RWPE2 (cell line): ENCODE data around the gene COX19.

Experiments
- ATAC-seq: fragments of 200-7000 bp; cut with Tn5 transposase; 3 replicates; pipeline ENCODE4 v1.9.1; 2021; ENCODE audit warnings: low read depth
- DNase-seq: peaks from one replicate; pipeline ENCODE4 v3.0.0-alpha.2; 2020; ENCODE audit warnings: low spot score
- H3K27ac ChIP-seq: fragments of 450-650 bp; 2 replicates; pipeline ENCODE4 v1.5.1; 2017; ENCODE audit warnings: mild to moderate bottlenecking; ENCODE audit not compliant: poor library complexity, severe bottlenecking
- H3K27me3 ChIP-seq: fragments of 250-450 bp; sonication (Bioruptor Pico); 2 replicates; pipeline ENCODE4 v1.5.1; 2021; ENCODE audit warnings: mild to moderate bottlenecking, moderate library complexity; ENCODE audit not compliant: insufficient read depth, poor library complexity, severe bottlenecking
- H3K36me3 ChIP-seq: fragments of 250-450 bp; sonication (Bioruptor Pico); 2 replicates; pipeline ENCODE4 v1.5.1; 2020; ENCODE audit warnings: low read depth, mild to moderate bottlenecking, moderate library complexity
- H3K4me1 ChIP-seq: fragments of 250-450 bp; sonication (Bioruptor Pico); 2 replicates; pipeline ENCODE4 v1.5.1; 2021; ENCODE audit warnings: mild to moderate bottlenecking, moderate library complexity; ENCODE audit not compliant: insufficient read depth, poor library complexity, severe bottlenecking
- H3K4me3 ChIP-seq: fragments of 250-450 bp; sonication (Bioruptor Pico); 2 replicates; pipeline ENCODE4 v1.5.1; 2021; ENCODE audit warnings: mild to moderate bottlenecking, moderate library complexity; ENCODE audit not compliant: severe bottlenecking
- H3K9me3 ChIP-seq: fragments of 250-450 bp; sonication (Bioruptor Pico); 2 replicates; pipeline ENCODE4 v1.5.1; 2021; ENCODE audit warnings: mild to moderate bottlenecking, moderate library complexity; ENCODE audit not compliant: severe bottlenecking
- CTCF ChIP-seq: fragments of 450-650 bp; IDR thresholded peaks from one replicate; pipeline ENCODE4 v1.5.1; 2017; ENCODE audit warnings: mild to moderate bottlenecking, moderate library complexity; ENCODE audit not compliant: poor library complexity, severe bottlenecking

Gene COX19

GRCh38 chr7:974820-975681 lies at the start of gene COX19:
COX19 (minus strand) TSS chr7:975549; CDS start chr7:975509, 40 bp downstream.
- DNase-seq: no peak

GRCh38 chr7:1024331-1024841 lies 49.0 kb upstream of the COX19 start:
- no peak for ATAC-seq
- no peak for TF ChIP-seq CTCF
- DNase-seq: no peak
- Histone ChIP-seq H3K4me3 (no peak overlapping the region), H3K27me3 (no peaks in the 10 kb centered on the region), H3K36me3 (peaks cover 25% of the 10 kb centered on the region), H3K4me1 (peaks cover 5% of the 10 kb centered on the region), H3K27ac (no peak overlapping the region), H3K9me3 (no peaks in the 10 kb centered on the region)

More at GRCh38 chr7:974820-975681, at the start of gene COX19:
- Histone ChIP-seq H3K27me3 (no peaks in the 10 kb centered on the region), H3K36me3 (peaks cover 36% of the 10 kb centered on the region), H3K9me3 (no peaks in the 10 kb centered on the region), H3K4me3 (peak within 1 kb of the TSS; percentile 99), H3K4me1 (peaks cover 3% of the 10 kb centered on the region), H3K27ac (peak within 1 kb of the TSS; percentile 58)
- ATAC-seq: peak; percentile 89
- TF ChIP-seq CTCF: no peak

GRCh38 chr7:1022801-1023465 lies 47.6 kb upstream of the COX19 start:
- Histone ChIP-seq H3K4me1 (no peaks in the 10 kb centered on the region), H3K36me3 (peaks cover 25% of the 10 kb centered on the region), H3K27ac (no peak overlapping the region), H3K9me3 (no peaks in the 10 kb centered on the region), H3K27me3 (no peaks in the 10 kb centered on the region), H3K4me3 (no peak overlapping the region)
- TF ChIP-seq CTCF: no peak
- DNase-seq: no peak
- no peak for ATAC-seq

- Histone ChIP-seq H3K4me1 (no peaks in the 10 kb centered on the region), H3K27me3 (no peaks in the 10 kb centered on the region), H3K4me3 (no peak overlapping the region), H3K9me3 (no peaks in the 10 kb centered on the region), H3K27ac (no peak overlapping the region), H3K36me3 (peaks cover 25% of the 10 kb centered on the region)
- ATAC-seq: no peak
- TF ChIP-seq CTCF: no peak
- no peak for DNase-seq
Measured at GRCh38 chr7:1022356-1022755, 47.0 kb upstream of the COX19 start.
